Measurements from ENCODE around the gene TUNAR.

- TF ChIP-seq CREB1 (CRISPR knock-in tag; IDR thresholded peaks at IDR 0.05; ENCODE audit: low read depth) (no peak), EZH2 (IDR thresholded peaks at IDR 0.05; ENCODE audit: low read depth, unreplicated experiment) (no peak), POLR2AphosphoS5 (IDR thresholded peaks at IDR 0.05; ENCODE audit: low read depth) (no peak), STAT1 (IDR thresholded peaks at IDR 0.05; ENCODE audit: unreplicated experiment) (no peak)
- TF ChIP-seq, protein P1, sequence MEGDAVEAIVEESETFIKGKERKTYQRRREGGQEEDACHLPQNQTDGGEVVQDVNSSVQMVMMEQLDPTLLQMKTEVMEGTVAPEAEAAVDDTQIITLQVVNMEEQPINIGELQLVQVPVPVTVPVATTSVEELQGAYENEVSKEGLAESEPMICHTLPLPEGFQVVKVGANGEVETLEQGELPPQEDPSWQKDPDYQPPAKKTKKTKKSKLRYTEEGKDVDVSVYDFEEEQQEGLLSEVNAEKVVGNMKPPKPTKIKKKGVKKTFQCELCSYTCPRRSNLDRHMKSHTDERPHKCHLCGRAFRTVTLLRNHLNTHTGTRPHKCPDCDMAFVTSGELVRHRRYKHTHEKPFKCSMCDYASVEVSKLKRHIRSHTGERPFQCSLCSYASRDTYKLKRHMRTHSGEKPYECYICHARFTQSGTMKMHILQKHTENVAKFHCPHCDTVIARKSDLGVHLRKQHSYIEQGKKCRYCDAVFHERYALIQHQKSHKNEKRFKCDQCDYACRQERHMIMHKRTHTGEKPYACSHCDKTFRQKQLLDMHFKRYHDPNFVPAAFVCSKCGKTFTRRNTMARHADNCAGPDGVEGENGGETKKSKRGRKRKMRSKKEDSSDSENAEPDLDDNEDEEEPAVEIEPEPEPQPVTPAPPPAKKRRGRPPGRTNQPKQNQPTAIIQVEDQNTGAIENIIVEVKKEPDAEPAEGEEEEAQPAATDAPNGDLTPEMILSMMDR (conservative IDR thresholded peaks at IDR 0.05; ENCODE audit: low read depth in 2 of 2): no peak
- TF ChIP-seq, protein P2, sequence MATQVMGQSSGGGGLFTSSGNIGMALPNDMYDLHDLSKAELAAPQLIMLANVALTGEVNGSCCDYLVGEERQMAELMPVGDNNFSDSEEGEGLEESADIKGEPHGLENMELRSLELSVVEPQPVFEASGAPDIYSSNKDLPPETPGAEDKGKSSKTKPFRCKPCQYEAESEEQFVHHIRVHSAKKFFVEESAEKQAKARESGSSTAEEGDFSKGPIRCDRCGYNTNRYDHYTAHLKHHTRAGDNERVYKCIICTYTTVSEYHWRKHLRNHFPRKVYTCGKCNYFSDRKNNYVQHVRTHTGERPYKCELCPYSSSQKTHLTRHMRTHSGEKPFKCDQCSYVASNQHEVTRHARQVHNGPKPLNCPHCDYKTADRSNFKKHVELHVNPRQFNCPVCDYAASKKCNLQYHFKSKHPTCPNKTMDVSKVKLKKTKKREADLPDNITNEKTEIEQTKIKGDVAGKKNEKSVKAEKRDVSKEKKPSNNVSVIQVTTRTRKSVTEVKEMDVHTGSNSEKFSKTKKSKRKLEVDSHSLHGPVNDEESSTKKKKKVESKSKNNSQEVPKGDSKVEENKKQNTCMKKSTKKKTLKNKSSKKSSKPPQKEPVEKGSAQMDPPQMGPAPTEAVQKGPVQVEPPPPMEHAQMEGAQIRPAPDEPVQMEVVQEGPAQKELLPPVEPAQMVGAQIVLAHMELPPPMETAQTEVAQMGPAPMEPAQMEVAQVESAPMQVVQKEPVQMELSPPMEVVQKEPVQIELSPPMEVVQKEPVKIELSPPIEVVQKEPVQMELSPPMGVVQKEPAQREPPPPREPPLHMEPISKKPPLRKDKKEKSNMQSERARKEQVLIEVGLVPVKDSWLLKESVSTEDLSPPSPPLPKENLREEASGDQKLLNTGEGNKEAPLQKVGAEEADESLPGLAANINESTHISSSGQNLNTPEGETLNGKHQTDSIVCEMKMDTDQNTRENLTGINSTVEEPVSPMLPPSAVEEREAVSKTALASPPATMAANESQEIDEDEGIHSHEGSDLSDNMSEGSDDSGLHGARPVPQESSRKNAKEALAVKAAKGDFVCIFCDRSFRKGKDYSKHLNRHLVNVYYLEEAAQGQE (IDR thresholded peaks at IDR 0.05; ENCODE audit: unreplicated experiment): no peak
These were observed 67.1 kb downstream of the TUNAR start for GRCh38 chr14:95943699-95944098.
